Liver (tissue), 9 donors: ENCODE results near the gene FOXK1. TPM values are rescaled to one million over a fixed set of nuclear protein-coding genes. Genes with fewer than 3 reads are reported as not detected.

ENCODE experiments used
- DNase-seq: peaks from one replicate; pipeline ENCODE4 v3.0.0-alpha.2; 2017; ENCODE audit warnings: low spot score
- H3K27ac ChIP-seq, 2 donors: one replicate each; pipeline ENCODE4 v1.7.0; 2013; ENCODE audit warnings: inconsistent platforms in 2 of 2, low read length in 2 of 2, control low read depth in 1 of 2, low read depth in 1 of 2, mild to moderate bottlenecking in 1 of 2
- H3K27me3 ChIP-seq, 4 donors: one replicate each; pipeline versions ENCODE4 v1.6.1 to v1.7.0; 2013; ENCODE audit warnings: low read length in 3 of 4, inconsistent platforms in 1 of 4, mild to moderate bottlenecking in 1 of 4, moderate library complexity in 1 of 4; ENCODE audit not compliant: control insufficient read depth in 4 of 4, insufficient read depth in 4 of 4
- H3K36me3 ChIP-seq, 4 donors: one replicate each; pipeline versions ENCODE4 v1.6.1 to v1.7.0; 2013; ENCODE audit warnings: low read length in 3 of 4, mild to moderate bottlenecking in 3 of 4, low read depth in 1 of 4, moderate library complexity in 1 of 4; ENCODE audit not compliant: control insufficient read depth in 4 of 4, insufficient read depth in 3 of 4
- H3K4me1 ChIP-seq, 4 donors: one replicate each; pipeline versions ENCODE4 v1.6.1 to v1.7.0; 2013; ENCODE audit warnings: low read length in 3 of 4, mild to moderate bottlenecking in 3 of 4, moderate library complexity in 1 of 4; ENCODE audit not compliant: control insufficient read depth in 4 of 4, insufficient read depth in 4 of 4
- H3K4me3 ChIP-seq, 3 donors: one replicate each; pipeline versions ENCODE4 v1.6.1 to v1.7.0; 2013; ENCODE audit warnings: low read length in 3 of 3, control low read depth in 1 of 3, low read depth in 1 of 3, mild to moderate bottlenecking in 1 of 3
- H3K9ac ChIP-seq, 2 donors: one replicate each; pipeline ENCODE4 v1.7.0; 2013; ENCODE audit warnings: low read length in 2 of 2, mild to moderate bottlenecking in 2 of 2, moderate library complexity in 2 of 2, control low read depth in 1 of 2, low read depth in 1 of 2
- H3K9me3 ChIP-seq, 4 donors: one replicate each; pipeline versions ENCODE4 v1.6.1 to v1.7.0; 2013; ENCODE audit warnings: low read length in 3 of 4; ENCODE audit not compliant: control insufficient read depth in 4 of 4
- EGR1 ChIP-seq, 2 donors: IDR thresholded peaks; 2 replicates each; pipeline ENCODE4 v1.6.1; 2016 to 2018; ENCODE audit warnings: antibody characterized with exemption in 2 of 2, low read depth in 2 of 2
- FOXA1 ChIP-seq: IDR thresholded peaks from 2 replicates; pipeline ENCODE4 v1.6.1; 2016; ENCODE audit warnings: antibody characterized with exemption
- FOXA2 ChIP-seq: IDR thresholded peaks from 2 replicates; pipeline ENCODE4 v1.6.1; 2016; ENCODE audit warnings: antibody characterized with exemption
- GABPA ChIP-seq, 2 donors: IDR thresholded peaks in 1 of 2; conservative IDR thresholded peaks in 1 of 2; 2 replicates each; pipeline ENCODE4 v1.6.1; 2016; ENCODE audit warnings: antibody characterized with exemption in 2 of 2, mild to moderate bottlenecking in 1 of 2, moderate library complexity in 1 of 2
- HNF4A ChIP-seq, 2 donors: conservative IDR thresholded peaks; 2 replicates each; pipeline ENCODE4 v1.6.1; 2016; ENCODE audit warnings: antibody characterized with exemption in 2 of 2, mild to moderate bottlenecking in 2 of 2
- HNF4G ChIP-seq: IDR thresholded peaks from 2 replicates; pipeline ENCODE4 v1.6.1; 2016; ENCODE audit warnings: antibody characterized with exemption
- NR2F2 ChIP-seq: IDR thresholded peaks from 2 replicates; pipeline ENCODE4 v1.6.1; 2016; ENCODE audit warnings: antibody characterized with exemption
- RAD21 ChIP-seq, 2 donors: IDR thresholded peaks; 2 replicates each; pipeline ENCODE4 v1.6.1; 2016; ENCODE audit warnings: antibody characterized with exemption in 2 of 2, mild to moderate bottlenecking in 2 of 2
- RXRA ChIP-seq, 2 donors: IDR thresholded peaks; 2 replicates each; pipeline ENCODE4 v1.6.1; 2017 to 2018; ENCODE audit warnings: antibody characterized with exemption in 2 of 2, mild to moderate bottlenecking in 1 of 2
- SP1 ChIP-seq: IDR thresholded peaks from 2 replicates; pipeline ENCODE4 v1.6.1; 2018; ENCODE audit warnings: antibody characterized with exemption, mild to moderate bottlenecking
- TAF1 ChIP-seq: conservative IDR thresholded peaks from 2 replicates; pipeline ENCODE4 v1.6.1; 2016; ENCODE audit warnings: antibody characterized with exemption, mild to moderate bottlenecking
- YY1 ChIP-seq: IDR thresholded peaks from 2 replicates; pipeline ENCODE4 v1.6.1; 2016; ENCODE audit warnings: antibody characterized with exemption, mild to moderate bottlenecking
- WGBS: extraction: QIAGEN DNeasy Blood & Tissue Kit; methylation state at CpG from one replicate; pipeline ENCODE4 v1.1.7; 2013; 5-methylcytosine and 5-hydroxymethylcytosine counted together
- polyA plus RNA-seq, 2 donors: library from polyadenylated mRNA; stranded (reverse) in 1 of 2; unstranded in 1 of 2; fragments of 200-250 nt in 1 of 2; fragments of >200 nt in 1 of 2; fragmentation: Nextera tagmentation in 1 of 2; extraction: Ambion mirVana in 1 of 2; gene quantifications; one replicate each; pipeline versions ENCODE4 v1.2.1 to v1.2.3, GENCODE V29; 2013 to 2015
- total RNA-seq, 2 donors: library from RNA; depleted of rRNA; stranded (reverse); fragments of >200 nt; gene quantifications; one replicate each; pipeline ENCODE4 v1.2.3, GENCODE V29; 2014
- TF ChIP-seq, protein P1 (sequence below): IDR thresholded peaks from 2 replicates; pipeline ENCODE4 v1.6.1; 2016; ENCODE audit warnings: antibody characterized with exemption, mild to moderate bottlenecking
- TF ChIP-seq, protein P2 (sequence below): IDR thresholded peaks from 2 replicates; pipeline ENCODE4 v1.6.1; 2016; ENCODE audit warnings: antibody characterized with exemption
- donor health status: healthy.
- donor health status: healthy.
- donor health status: healthy.
- donor health status: healthy.
- donor health status: healthy.

The FOXK1 gene
- total and polyA plus RNA-seq, 4 donors, result 1.2 to 8.5 (median 4.4) TPM

DNA sequence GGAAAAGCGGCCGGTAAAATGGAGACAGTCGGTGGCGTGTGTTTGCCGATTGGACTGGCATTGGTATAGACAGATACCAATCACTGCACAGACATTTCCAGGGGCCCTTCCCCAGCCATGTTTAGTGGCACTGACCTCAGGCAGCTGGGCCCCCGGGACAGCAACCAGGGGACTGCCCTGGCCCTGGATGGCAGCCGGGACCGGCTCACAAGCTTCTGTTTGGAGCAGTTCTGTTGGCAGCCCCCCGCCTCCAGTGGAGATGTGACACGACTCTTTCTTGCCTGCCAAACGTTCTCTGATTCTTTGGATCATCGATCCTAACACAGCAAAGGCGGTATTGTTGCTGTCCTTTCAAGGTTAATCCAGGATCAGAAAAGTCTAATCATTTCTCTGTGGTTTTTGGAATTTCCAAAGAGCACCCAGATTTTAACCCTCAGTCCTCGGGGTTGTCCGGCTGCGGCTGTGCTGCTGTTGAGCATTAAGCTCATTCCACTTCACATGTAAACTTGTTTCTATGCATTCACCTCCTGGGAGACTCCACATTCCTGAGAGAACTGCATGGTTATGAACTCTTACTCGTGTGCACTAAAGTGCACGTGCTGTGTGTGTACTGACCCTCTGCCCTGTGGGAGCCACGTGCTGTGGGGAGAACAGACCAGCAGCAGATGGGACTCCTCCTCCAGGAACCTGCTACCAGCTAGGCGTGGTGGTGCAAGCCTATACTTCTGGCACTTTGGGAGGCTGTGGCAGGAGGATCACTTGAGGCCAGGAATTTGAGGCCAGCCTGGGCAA, 46.0 kb downstream of the FOXK1 start (continued):
- TF ChIP-seq, protein P1, sequence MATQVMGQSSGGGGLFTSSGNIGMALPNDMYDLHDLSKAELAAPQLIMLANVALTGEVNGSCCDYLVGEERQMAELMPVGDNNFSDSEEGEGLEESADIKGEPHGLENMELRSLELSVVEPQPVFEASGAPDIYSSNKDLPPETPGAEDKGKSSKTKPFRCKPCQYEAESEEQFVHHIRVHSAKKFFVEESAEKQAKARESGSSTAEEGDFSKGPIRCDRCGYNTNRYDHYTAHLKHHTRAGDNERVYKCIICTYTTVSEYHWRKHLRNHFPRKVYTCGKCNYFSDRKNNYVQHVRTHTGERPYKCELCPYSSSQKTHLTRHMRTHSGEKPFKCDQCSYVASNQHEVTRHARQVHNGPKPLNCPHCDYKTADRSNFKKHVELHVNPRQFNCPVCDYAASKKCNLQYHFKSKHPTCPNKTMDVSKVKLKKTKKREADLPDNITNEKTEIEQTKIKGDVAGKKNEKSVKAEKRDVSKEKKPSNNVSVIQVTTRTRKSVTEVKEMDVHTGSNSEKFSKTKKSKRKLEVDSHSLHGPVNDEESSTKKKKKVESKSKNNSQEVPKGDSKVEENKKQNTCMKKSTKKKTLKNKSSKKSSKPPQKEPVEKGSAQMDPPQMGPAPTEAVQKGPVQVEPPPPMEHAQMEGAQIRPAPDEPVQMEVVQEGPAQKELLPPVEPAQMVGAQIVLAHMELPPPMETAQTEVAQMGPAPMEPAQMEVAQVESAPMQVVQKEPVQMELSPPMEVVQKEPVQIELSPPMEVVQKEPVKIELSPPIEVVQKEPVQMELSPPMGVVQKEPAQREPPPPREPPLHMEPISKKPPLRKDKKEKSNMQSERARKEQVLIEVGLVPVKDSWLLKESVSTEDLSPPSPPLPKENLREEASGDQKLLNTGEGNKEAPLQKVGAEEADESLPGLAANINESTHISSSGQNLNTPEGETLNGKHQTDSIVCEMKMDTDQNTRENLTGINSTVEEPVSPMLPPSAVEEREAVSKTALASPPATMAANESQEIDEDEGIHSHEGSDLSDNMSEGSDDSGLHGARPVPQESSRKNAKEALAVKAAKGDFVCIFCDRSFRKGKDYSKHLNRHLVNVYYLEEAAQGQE, result no peak
- TF ChIP-seq NR2F2 (no peak), YY1 (no peak), TAF1 (no peak), RXRA (IDR thresholded peaks at IDR 0.05) (no peak), SP1 (no peak), EGR1 (IDR thresholded peaks at IDR 0.05; ENCODE audit: low read depth in 2 of 2) (no peak), GABPA (IDR thresholded peaks at IDR 0.05 in 1 of 2, conservative IDR thresholded peaks at IDR 0.05 in 1 of 2) (no peak), FOXA1 (no peak)

DNA sequence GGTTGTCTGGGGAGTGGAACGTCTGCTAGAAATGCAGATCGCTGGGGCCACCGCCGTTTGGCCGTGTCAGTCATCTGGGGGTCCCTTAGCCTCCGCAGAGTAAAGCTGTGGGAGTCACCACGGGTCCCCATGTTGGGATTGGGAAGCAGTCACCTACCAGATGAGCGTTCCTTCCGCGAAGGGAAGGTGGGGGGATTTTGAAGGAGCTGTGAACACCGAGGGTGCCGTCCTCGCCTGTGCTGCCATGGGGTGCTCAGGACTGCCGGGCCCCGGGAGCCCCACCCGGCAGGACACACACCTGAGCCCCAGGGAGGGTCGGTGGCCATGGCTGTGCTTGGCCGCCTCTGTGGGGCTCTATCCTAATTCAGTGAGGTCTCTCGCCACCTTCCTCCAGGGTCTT, 47.2 kb downstream of the FOXK1 start:
- TF ChIP-seq FOXA2 (no peak), RXRA (IDR thresholded peaks at IDR 0.05) (no peak), HNF4G (no peak), YY1 (no peak), GABPA (IDR thresholded peaks at IDR 0.05 in 1 of 2, conservative IDR thresholded peaks at IDR 0.05 in 1 of 2) (no peak), RAD21 (IDR thresholded peaks at IDR 0.05) (no peak), HNF4A (conservative IDR thresholded peaks at IDR 0.05) (no peak)
- TF ChIP-seq, protein P2, sequence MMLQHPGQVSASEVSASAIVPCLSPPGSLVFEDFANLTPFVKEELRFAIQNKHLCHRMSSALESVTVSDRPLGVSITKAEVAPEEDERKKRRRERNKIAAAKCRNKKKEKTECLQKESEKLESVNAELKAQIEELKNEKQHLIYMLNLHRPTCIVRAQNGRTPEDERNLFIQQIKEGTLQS, result no peak
- TF ChIP-seq, protein P1, result no peak
- 96% methylated on average over 19 of the region's 19 CpGs for WGBS
- H3K27me3 ChIP-seq, result no peaks in the 10 kb centered on the region
- H3K4me3 ChIP-seq, result no peak overlapping the region
- no peaks in the 10 kb centered on the region for H3K9me3 ChIP-seq
- peaks cover 0 to 2% (median 0%) of the 10 kb centered on the region in 4 donors for H3K36me3 ChIP-seq
- H3K27ac ChIP-seq, result no peak overlapping the region
- peaks cover 2 to 24% (median 10%) of the 10 kb centered on the region in 4 donors for H3K4me1 ChIP-seq
- DNase-seq, result no peak
- H3K9ac ChIP-seq, result no peak overlapping the region
